GM18870 (cell line): ENCODE measurements around the gene FBH1.

Experiments
- ATAC-seq: cut with Tn5 transposase; IDR thresholded peaks from one replicate; pipeline ENCODE4 v1.9.1; 2021; ENCODE audit warnings: moderate library complexity; ENCODE audit not compliant: unreplicated experiment

FBH1 gene

GRCh38 chr10:5976512-5977470, 86.7 kb downstream of the FBH1 start:
- ATAC-seq = no peak

DNA sequence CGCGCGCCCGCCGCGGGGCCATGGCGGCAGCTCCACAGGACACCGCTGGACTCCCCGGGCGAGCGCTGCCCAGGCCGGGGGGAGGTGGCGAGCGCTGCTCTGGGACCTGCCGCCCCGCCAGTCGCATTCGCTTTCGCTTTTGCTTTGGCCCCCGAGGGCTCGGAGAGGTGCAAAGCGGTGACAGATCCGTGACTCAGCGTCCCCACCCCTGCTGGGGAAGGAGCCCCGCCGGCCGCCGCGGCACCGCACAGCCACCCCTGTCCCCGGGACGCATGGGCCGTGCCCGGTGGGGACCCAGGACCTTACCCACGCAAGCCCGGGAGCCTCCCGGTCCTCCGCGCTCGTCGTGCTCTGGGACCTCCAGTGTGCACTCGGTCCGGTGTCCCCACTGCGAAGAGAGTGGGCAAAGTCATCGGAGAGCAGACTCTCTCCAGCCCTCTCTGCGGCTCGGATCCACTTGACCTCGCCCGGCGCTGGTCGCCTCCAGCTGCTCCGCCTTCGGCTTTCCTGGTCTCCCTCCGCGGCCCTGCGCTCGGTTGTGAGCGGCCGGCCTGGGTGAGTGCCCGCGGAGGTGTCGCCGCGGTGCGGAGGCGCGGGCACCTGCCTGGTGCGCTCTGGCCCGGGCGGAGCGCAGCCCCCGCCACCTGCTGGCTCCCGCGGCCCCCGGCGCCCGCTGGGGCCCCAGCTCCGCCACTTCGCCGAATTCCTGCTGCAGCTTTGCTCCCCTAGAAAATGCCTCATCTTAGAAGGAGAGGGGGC, 87.6 kb downstream of the FBH1 start, which contains the start of gene IL15RA:
TSS of gene IL15RA (minus strand) at position 73 of the 759 bp plus-strand sequence. CDS start at position 22, 51 bp downstream.
- ATAC-seq = peak; percentile 39

- ATAC-seq = no peak
Observed at GRCh38 chr10:5978230-5978489, 88.1 kb downstream of the FBH1 start.

DNA sequence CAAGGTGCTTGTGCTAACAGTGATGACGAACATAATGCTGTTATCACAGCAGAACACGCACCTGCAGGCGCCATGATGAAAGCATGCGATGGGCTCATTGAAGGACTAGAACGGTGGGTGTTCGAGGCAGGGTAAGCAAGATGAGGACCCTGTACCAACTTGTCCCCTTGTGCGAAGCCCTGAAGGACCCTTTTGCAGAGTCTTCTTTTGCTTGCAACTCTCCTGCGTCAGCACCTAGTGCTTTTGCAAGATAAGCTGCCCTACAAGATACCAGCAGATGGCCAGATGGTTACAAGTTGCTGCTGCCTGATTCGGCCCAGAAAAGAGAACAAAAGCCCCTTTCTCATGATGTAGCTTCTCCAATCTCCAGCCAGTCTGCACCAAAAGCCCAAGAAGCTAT, 91.5 kb downstream of the FBH1 start:
- ATAC-seq = no peak

DNA sequence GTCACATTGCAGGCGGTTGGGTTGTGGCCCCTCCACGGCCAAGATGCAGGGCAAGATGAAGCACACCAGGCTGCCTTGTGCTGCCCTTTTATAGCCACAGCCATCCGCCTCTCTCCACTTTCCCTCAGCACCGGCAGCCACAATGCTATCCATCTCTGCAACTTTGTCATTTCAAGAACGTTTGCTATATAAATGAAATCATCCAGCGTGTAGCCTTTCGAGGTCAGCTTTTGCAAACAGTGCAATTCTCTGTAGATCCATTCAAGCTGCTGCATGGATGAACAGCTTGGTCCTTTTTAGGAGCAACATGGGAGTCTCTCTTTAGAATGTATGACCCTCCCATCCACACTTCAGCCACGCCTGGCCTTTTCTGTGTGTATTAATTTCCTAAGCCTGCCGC, 93.7 kb downstream of the FBH1 start:
- no peak for ATAC-seq

DNA sequence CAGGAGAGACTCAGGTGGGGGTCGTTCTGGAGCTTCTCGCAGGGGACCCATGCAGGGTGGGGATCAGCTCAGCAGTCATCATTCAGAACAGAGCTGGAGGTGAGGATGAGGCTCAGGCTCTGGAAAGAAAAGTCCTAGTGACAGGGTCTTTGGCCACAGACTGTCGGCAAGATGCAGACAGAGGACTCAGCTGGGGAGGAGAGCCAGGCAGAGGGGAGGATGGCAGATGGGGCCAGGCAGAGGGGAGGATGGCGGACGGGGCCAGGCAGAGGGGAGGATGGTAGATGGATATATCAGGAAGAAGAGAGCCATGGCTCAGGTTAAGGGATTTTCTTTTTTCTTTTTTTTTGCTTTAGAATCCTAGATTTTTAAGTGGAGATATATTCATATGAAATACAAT, 95.0 kb downstream of the FBH1 start:
- ATAC-seq = no peak
